ENCODE results near the gene PDXK.

PDXK gene

DNA sequence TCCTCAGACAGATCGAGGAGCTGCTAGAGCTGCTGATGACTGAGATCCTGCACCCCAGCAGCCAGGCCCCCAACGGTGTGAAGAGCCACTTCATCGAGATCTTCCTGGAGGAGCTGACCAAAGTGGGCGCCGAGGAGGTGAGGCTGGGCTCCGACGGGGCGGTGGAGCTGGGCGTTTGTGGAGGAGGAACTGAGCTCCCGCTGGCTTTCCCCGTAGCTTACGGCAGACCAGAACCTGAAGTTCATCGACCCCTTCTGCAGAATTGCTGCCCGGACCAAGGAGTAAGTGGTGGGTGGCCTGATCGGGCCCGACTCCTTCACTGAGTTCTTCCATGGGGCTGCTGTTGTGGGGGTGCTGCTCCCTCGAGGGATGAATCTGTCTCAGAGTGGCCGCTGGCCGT is 78.5 kb downstream of the PDXK start:
- Histone ChIP-seq H3K9me2 (replicated peaks; ENCODE audit: insufficient read depth, low read length) (no peaks in the 10 kb centered on the region), H3F3A (ENCODE audit: insufficient read depth) (no peaks in the 10 kb centered on the region), H3K36me3 (ENCODE audit: low read length) (no peaks in the 10 kb centered on the region; the same call in 1 of the 2 replicates), H3K9ac (ENCODE audit: low read length) (no peak overlapping the region), H3K9me3 (ENCODE audit: insufficient read depth, low read length) (no peaks in the 10 kb centered on the region), H4K20me1 (ENCODE audit: low read depth, low read length) (no peaks in the 10 kb centered on the region; the same call in 1 of the 2 replicates), H3K27me3 (ENCODE audit: low read length) (no peaks in the 10 kb centered on the region), H3K79me2 (ENCODE audit: insufficient read depth, low read length) (peaks cover 10% of the 10 kb centered on the region; the same call in 1 of the 2 replicates), H3K4me3 (ENCODE audit: insufficient read depth, low read length, poor library complexity, severe bottlenecking) (no peak overlapping the region), H3K27ac (ENCODE audit: low read depth, low read length) (no peak overlapping the region), H2AFZ (ENCODE audit: low read depth, low read length, severe bottlenecking) (no peak overlapping the region), H3K4me2 (ENCODE audit: low read depth, low read length, poor library complexity, severe bottlenecking) (no peak overlapping the region)
- TF ChIP-seq EZH2phosphoT487 (conservative IDR thresholded peaks at IDR 0.05; ENCODE audit: low read length), result no peak
- TF ChIP-seq, protein P1, sequence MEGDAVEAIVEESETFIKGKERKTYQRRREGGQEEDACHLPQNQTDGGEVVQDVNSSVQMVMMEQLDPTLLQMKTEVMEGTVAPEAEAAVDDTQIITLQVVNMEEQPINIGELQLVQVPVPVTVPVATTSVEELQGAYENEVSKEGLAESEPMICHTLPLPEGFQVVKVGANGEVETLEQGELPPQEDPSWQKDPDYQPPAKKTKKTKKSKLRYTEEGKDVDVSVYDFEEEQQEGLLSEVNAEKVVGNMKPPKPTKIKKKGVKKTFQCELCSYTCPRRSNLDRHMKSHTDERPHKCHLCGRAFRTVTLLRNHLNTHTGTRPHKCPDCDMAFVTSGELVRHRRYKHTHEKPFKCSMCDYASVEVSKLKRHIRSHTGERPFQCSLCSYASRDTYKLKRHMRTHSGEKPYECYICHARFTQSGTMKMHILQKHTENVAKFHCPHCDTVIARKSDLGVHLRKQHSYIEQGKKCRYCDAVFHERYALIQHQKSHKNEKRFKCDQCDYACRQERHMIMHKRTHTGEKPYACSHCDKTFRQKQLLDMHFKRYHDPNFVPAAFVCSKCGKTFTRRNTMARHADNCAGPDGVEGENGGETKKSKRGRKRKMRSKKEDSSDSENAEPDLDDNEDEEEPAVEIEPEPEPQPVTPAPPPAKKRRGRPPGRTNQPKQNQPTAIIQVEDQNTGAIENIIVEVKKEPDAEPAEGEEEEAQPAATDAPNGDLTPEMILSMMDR (IDR thresholded peaks at IDR 0.05; ENCODE audit: insufficient read depth, low read length, poor library complexity, severe bottlenecking), result no peak

DNA sequence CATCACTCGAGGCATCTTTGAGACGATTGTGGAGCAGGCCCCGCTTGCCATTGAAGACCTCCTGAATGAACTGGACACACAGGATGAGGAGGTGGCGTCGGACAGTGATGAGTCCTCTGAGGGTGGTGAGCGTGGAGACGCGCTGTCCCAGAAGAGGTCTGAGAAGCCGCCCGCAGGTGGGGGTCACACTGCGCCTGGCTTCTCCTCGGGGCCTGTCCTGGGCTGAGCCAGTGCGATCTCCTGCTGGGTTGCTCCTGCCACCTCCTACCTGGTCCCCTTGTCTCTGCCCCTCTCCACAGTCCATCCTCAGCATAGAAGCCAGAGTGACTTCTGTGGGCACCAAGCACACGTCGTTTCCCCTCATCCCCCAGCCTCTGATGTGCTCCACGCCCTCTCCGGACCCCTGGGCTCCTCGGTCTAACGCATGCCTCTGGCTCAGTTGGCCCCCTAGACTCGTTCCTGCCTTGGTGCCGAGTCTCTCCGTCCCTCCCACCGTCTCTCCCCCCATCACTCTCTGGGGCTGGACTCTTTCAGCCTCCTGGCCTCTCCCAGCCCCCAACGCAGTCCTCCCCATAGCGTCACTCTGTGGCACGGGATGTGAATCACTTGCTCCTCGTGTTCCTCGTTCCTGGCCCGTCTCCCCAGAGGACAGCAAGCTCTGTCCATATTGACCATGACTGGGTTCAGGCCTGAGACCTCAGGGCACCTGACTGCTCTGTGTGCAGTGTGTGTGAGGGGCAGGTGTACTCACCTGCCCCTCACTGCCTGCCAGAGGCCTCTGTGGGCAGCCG is 79.2 kb downstream of the PDXK start:
- TF ChIP-seq, protein P1 (IDR thresholded peaks at IDR 0.05; ENCODE audit: insufficient read depth, low read length, poor library complexity, severe bottlenecking), result no peak
- no peak for TF ChIP-seq EZH2phosphoT487 (conservative IDR thresholded peaks at IDR 0.05; ENCODE audit: low read length)
- Histone ChIP-seq H2AFZ (ENCODE audit: low read depth, low read length, severe bottlenecking) (no peak overlapping the region), H3K27me3 (ENCODE audit: low read length) (no peaks in the 10 kb centered on the region)

DNA sequence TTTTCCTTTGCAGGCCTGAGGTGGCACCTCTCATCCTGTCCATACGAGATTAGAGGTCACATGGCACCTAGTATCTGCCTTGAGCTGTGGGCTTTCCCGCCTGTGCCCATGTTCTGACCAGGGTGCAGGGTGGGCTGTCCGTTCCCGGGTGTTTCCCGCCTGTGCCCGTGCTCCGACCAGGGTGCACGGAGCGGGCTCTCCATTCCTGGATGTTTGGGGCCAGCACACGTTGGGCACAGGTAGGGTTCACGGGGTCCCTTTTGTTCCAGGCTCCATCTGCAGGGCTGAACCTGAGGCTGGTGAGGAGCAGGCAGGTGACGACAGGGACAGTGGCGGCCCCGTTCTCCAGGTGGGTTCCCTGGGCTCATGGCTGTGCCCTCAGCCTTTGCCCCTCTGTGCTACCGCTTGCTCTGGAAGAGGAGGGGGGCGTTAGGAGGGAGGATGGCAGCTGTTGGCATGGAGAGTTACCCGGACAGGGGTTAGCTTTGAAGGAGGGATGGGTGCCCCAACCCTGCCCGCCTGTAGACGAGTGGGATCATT is 80.4 kb downstream of the PDXK start:
- Histone ChIP-seq H3K79me2 (ENCODE audit: insufficient read depth, low read length) (no peaks in the 10 kb centered on the region), H4K20me1 (ENCODE audit: low read depth, low read length) (no peaks in the 10 kb centered on the region), H3K4me3 (ENCODE audit: insufficient read depth, low read length, poor library complexity, severe bottlenecking) (no peak overlapping the region), H3K9me3 (ENCODE audit: insufficient read depth, low read length) (no peaks in the 10 kb centered on the region), H3K36me3 (ENCODE audit: low read length) (no peaks in the 10 kb centered on the region; the same call in 1 of the 2 replicates), H2AFZ (ENCODE audit: low read depth, low read length, severe bottlenecking) (no peak overlapping the region), H3K4me2 (ENCODE audit: low read depth, low read length, poor library complexity, severe bottlenecking) (no peak overlapping the region), H3K9me2 (replicated peaks; ENCODE audit: insufficient read depth, low read length) (no peaks in the 10 kb centered on the region), H3K9ac (ENCODE audit: low read length) (no peak overlapping the region), H3F3A (ENCODE audit: insufficient read depth) (no peaks in the 10 kb centered on the region), H3K27me3 (ENCODE audit: low read length) (no peaks in the 10 kb centered on the region), H3K27ac (ENCODE audit: low read depth, low read length) (no peak overlapping the region)
- TF ChIP-seq, protein P1 (IDR thresholded peaks at IDR 0.05; ENCODE audit: insufficient read depth, low read length, poor library complexity, severe bottlenecking), result no peak
- TF ChIP-seq EZH2phosphoT487 (conservative IDR thresholded peaks at IDR 0.05; ENCODE audit: low read length), result no peak

More for the DNA sequence above, 79.2 kb downstream of the PDXK start:
- Histone ChIP-seq H3K9ac (ENCODE audit: low read length) (no peak overlapping the region), H3K4me2 (ENCODE audit: low read depth, low read length, poor library complexity, severe bottlenecking) (no peak overlapping the region), H4K20me1 (ENCODE audit: low read depth, low read length) (no peaks in the 10 kb centered on the region; the same call in 1 of the 2 replicates), H3F3A (ENCODE audit: insufficient read depth) (no peaks in the 10 kb centered on the region), H3K27ac (ENCODE audit: low read depth, low read length) (no peak overlapping the region), H3K36me3 (ENCODE audit: low read length) (no peaks in the 10 kb centered on the region; the same call in 1 of the 2 replicates), H3K9me3 (ENCODE audit: insufficient read depth, low read length) (no peaks in the 10 kb centered on the region), H3K9me2 (replicated peaks; ENCODE audit: insufficient read depth, low read length) (no peaks in the 10 kb centered on the region), H3K4me3 (ENCODE audit: insufficient read depth, low read length, poor library complexity, severe bottlenecking) (no peak overlapping the region), H3K79me2 (ENCODE audit: insufficient read depth, low read length) (0 out of 2 replicates have a peak, but pooled peaks cover 4% of the 10 kb centered on the region)
